GM23338 (cell line): ENCODE measurements around the gene ZCCHC14.

ENCODE experiments used
- CREB1 ChIP-seq: fragments of 250-450 bp; sonication (Bioruptor Pico); IDR thresholded peaks from 2 replicates; pipeline ENCODE4 v1.5.0; 2020; ENCODE audit warnings: low read depth, mild to moderate bottlenecking, moderate library complexity
- JUNB ChIP-seq: IDR thresholded peaks from one replicate; pipeline ENCODE4 v1.6.1; 2016; ENCODE audit warnings: antibody characterized with exemption; ENCODE audit not compliant: unreplicated experiment
- TF ChIP-seq, protein P1 (sequence below), 2 experiments: fragments of 200-600 bp in 1 of 2; sonication (generic) in 1 of 2; conservative IDR thresholded peaks; 2 replicates each; pipeline versions ENCODE4 v1.5.1 to v1.6.1; 2016 to 2017; ENCODE audit warnings: antibody characterized with exemption in 2 of 2, low read depth in 2 of 2, mild to moderate bottlenecking in 2 of 2, moderate library complexity in 1 of 2

DNA sequence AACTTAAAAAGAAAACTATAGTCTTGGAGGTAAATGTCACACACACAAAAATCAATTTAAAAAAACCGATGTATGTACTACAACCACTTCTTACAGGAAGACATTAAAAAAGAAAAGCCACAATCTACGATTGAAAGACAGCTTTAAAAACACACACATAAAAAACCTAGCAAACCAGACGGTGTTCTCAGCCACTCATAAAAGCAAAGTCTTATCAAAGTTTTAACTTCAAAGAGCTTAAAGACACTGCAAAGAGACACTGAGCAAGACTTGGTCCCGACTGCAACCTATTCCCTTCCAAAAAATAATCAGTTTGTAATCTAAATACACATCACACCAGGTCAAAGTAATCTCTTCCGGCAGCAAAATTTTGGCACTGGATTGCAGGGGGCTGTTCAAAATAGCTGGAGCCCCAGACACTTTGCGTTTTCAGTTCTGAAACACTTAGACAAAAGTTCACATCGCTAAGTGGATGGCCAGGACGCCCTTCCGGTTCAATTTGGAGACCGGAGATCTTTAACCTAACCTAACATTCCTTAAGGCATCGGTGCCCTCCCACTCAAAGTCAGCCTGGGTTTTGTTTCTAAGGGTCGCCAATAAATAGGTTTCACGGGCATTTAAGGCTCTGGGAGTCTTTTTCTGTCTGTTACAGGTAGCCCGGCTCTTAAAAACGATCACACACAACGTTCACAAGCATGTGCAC lies 2.6 kb downstream of the ZCCHC14 start:
- TF ChIP-seq CREB1 (CRISPR knock-in tag) = no peak
- no peak for TF ChIP-seq JUNB
- TF ChIP-seq, protein P1, sequence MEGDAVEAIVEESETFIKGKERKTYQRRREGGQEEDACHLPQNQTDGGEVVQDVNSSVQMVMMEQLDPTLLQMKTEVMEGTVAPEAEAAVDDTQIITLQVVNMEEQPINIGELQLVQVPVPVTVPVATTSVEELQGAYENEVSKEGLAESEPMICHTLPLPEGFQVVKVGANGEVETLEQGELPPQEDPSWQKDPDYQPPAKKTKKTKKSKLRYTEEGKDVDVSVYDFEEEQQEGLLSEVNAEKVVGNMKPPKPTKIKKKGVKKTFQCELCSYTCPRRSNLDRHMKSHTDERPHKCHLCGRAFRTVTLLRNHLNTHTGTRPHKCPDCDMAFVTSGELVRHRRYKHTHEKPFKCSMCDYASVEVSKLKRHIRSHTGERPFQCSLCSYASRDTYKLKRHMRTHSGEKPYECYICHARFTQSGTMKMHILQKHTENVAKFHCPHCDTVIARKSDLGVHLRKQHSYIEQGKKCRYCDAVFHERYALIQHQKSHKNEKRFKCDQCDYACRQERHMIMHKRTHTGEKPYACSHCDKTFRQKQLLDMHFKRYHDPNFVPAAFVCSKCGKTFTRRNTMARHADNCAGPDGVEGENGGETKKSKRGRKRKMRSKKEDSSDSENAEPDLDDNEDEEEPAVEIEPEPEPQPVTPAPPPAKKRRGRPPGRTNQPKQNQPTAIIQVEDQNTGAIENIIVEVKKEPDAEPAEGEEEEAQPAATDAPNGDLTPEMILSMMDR (conservative IDR thresholded peaks at IDR 0.05; ENCODE audit: low read depth in 2 of 2) = no peak
